Measurements from ENCODE around the gene TCTN2. TPM values are rescaled to one million over a fixed set of nuclear protein-coding genes. Genes with fewer than 3 reads are reported as not detected.

Gene TCTN2
- total and polyA plus RNA-seq, 12 donors = 4.8 to 17.9 (median 8.4) TPM

DNA sequence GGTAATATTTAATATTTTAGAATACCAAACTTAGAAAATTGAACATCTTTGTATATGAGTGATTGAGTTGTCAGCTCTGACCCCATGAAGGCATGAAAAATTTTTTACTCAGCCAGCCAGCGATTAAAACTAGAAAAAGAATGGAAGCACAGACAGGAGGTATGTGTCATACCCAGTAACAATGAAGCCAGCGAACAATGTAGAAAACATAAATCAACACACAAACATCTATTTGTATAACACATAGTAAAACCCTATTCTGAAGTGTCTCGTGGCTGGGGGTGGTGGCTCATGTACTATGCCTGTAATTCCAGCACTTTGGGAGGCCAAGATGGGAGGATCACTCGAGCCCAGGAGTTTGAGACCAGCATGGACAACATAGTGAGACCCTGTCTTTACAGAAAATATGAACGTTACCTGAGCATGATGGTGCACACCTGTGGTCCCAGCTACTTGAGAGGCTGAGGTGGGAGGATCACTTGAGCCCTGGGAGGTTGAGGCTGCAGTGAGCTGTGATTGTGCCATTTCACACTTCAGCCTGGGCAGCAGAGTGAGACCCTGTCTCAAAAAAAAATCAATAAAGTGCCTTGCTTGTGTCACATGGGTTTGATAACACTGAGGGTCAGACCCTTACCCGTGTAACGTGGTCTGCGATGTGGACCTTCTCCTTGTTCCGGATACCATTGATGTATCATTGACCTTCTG is 5.9 kb downstream of the TCTN2 start:
- 91 to 95% (median 94%) methylated on average over 9 of the region's 9 CpGs for WGBS, 4 donors
- TF ChIP-seq POLR2A (IDR thresholded peaks at IDR 0.05) = no peak
- TF ChIP-seq, protein P1, sequence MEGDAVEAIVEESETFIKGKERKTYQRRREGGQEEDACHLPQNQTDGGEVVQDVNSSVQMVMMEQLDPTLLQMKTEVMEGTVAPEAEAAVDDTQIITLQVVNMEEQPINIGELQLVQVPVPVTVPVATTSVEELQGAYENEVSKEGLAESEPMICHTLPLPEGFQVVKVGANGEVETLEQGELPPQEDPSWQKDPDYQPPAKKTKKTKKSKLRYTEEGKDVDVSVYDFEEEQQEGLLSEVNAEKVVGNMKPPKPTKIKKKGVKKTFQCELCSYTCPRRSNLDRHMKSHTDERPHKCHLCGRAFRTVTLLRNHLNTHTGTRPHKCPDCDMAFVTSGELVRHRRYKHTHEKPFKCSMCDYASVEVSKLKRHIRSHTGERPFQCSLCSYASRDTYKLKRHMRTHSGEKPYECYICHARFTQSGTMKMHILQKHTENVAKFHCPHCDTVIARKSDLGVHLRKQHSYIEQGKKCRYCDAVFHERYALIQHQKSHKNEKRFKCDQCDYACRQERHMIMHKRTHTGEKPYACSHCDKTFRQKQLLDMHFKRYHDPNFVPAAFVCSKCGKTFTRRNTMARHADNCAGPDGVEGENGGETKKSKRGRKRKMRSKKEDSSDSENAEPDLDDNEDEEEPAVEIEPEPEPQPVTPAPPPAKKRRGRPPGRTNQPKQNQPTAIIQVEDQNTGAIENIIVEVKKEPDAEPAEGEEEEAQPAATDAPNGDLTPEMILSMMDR (IDR thresholded peaks at IDR 0.05) = no peak
- Histone ChIP-seq H3K27me3 (no peaks in the 10 kb centered on the region), H3K36me3 (replicated peaks in 1 of 2) (peaks cover 0 to 13% of the 10 kb centered on the region in 2 donors), H3K27ac (no peak overlapping the region), H3K4me1 (replicated peaks in 1 of 2) (peaks cover 1 to 4% of the 10 kb centered on the region in 2 donors), H3K9me3 (replicated peaks in 1 of 3) (no peaks in the 10 kb centered on the region), H3K4me3 (no peak overlapping the region)
- no peak for DNase-seq
- intact Hi-C loops (cut with DNase I) = no loop called here

DNA sequence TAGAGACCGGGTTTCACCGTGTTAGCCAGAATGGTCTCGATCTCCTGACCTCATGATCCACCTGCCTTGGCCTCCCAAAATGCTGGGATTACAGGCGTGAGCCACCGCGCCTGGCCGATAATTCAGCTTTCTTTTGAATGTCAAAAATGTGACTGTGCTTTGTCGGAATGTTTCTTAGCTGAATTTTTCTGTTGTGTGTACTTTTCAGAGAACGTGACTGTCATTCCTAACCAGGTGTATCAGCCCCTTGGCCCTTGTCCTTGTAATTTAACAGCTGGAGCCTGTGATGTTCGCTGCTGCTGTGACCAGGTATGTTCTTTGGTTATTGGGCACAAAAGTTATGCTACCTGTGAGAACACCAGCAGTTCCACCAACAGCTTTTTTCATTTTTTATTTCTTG is 8.1 kb downstream of the TCTN2 start:
- intact Hi-C loops (cut with DNase I) = no loop called here
- Histone ChIP-seq H3K4me3 (no peak overlapping the region), H3K27ac (no peak overlapping the region), H3K36me3 (replicated peaks in 1 of 2) (peaks cover 0 to 13% of the 10 kb centered on the region in 2 donors), H3K27me3 (no peaks in the 10 kb centered on the region), H3K9me3 (replicated peaks in 1 of 3) (no peaks in the 10 kb centered on the region), H3K4me1 (replicated peaks in 1 of 2) (no peaks in the 10 kb centered on the region)
- TF ChIP-seq POLR2A (IDR thresholded peaks at IDR 0.05) = no peak
- TF ChIP-seq, protein P1 (IDR thresholded peaks at IDR 0.05) = no peak
- DNase-seq = no peak
- 96 to 98% (median 97%) methylated on average over 10 of the region's 10 CpGs for WGBS, 4 donors

DNA sequence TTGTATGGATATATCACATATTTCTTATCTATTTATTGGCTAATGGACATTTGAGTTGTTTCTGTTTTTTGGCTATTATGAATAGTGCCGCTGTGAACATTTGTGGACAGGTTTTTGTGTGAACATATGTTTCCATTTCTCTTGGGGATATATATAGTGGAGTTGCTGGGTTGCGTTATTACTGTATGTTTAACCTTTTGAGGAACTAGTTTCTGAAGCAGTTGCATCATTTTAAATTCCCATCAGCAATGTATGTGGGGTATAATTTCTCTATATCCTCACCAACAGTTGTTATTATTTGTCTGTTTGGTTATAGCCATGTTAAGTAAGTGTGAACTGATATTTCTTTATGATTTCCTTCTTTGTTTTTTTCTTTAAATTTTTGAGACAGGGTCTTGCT is 10.7 kb downstream of the TCTN2 start:
- Histone ChIP-seq H3K27me3 (no peaks in the 10 kb centered on the region), H3K9me3 (replicated peaks in 1 of 3) (no peaks in the 10 kb centered on the region), H3K4me1 (replicated peaks in 1 of 2) (no peaks in the 10 kb centered on the region), H3K36me3 (replicated peaks in 1 of 2) (peaks cover 0 to 12% of the 10 kb centered on the region in 2 donors), H3K4me3 (no peak overlapping the region), H3K27ac (no peak overlapping the region)
- intact Hi-C loops (cut with DNase I) = no loop called here
- 82 to 86% (median 83%) methylated on average over 2 of the region's 2 CpGs for WGBS, 4 donors
- DNase-seq = no peak
- TF ChIP-seq, protein P1 (IDR thresholded peaks at IDR 0.05) = no peak
- no peak for TF ChIP-seq POLR2A (IDR thresholded peaks at IDR 0.05)

DNA sequence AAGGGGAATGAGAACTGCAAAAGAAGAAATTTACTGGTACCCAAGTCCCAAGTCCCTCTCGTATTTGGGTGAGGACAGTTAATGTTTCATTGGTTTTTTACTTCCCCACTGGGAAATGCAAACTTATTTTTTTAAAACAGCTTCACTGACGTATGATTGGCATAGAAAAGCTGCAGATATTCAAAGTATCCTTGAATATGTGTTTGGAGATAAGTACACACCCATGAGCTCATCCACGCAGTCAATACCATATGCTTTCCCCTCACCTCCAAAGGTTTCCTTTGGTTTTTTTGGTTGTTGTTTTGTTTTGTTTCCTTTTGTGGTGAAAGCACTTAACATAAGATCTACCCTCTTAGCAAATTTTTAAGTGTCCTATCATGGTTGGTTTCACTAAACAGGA is 13.1 kb downstream of the TCTN2 start:
- Histone ChIP-seq H3K27me3 (no peaks in the 10 kb centered on the region), H3K4me3 (no peak overlapping the region), H3K4me1 (replicated peaks in 1 of 2) (no peaks in the 10 kb centered on the region), H3K36me3 (replicated peaks in 1 of 2) (peaks cover 0 to 8% of the 10 kb centered on the region in 2 donors), H3K27ac (no peak overlapping the region), H3K9me3 (replicated peaks in 1 of 3) (no peaks in the 10 kb centered on the region)
- 87 to 93% (median 89%) methylated on average over 3 of the region's 3 CpGs for WGBS, 4 donors
- intact Hi-C loops (cut with DNase I) = no loop called here
- TF ChIP-seq, protein P1 (IDR thresholded peaks at IDR 0.05) = no peak
- TF ChIP-seq POLR2A (IDR thresholded peaks at IDR 0.05) = no peak
- no peak for DNase-seq
